ENCODE measurements around the gene TRPC4AP.

- TF ChIP-seq CTCF (IDR thresholded peaks at IDR 0.05; ENCODE audit: control extremely low read depth in 1 of 3, insufficient read depth in 1 of 3, low read depth in 1 of 3, low read length in 3 of 3) (no peak), RAD21 (IDR thresholded peaks at IDR 0.05 in 1 of 2, conservative IDR thresholded peaks at IDR 0.05 in 1 of 2; ENCODE audit: low read depth in 2 of 2, low read length in 2 of 2) (no peak), TBP (IDR thresholded peaks at IDR 0.05; ENCODE audit: low read depth, low read length) (no peak), ATF3 (IDR thresholded peaks at IDR 0.05; ENCODE audit: insufficient read depth, low read depth, low read length) (no peak), MAX (IDR thresholded peaks at IDR 0.05) (no peak), TAF1 (IDR thresholded peaks at IDR 0.05; ENCODE audit: low read depth, low read length) (no peak), HDAC6 (IDR thresholded peaks at IDR 0.05; ENCODE audit: low read depth, low read length) (no peak), POLR2A (IDR thresholded peaks at IDR 0.05; ENCODE audit: control extremely low read depth in 1 of 2, low read depth in 2 of 2, low read length in 2 of 2) (no peak), POLR2AphosphoS5 (IDR thresholded peaks at IDR 0.05; ENCODE audit: low read depth, low read length) (no peak), CEBPB (IDR thresholded peaks at IDR 0.05; ENCODE audit: low read depth, low read length) (no peak), YY1 (IDR thresholded peaks at IDR 0.05; ENCODE audit: low read depth, low read length) (no peak), RFX5 (IDR thresholded peaks at IDR 0.05; ENCODE audit: borderline replicate concordance, low read depth, low read length) (no peak)
Observed at GRCh38 chr20:34985461-34986310, 106.9 kb downstream of the TRPC4AP start.

Data from H1 (cell line).